ENCODE measurements around the gene HOXB9. TPM values are rescaled to one million over a fixed set of nuclear protein-coding genes. Genes with fewer than 3 reads are reported as not detected.

The HOXB9 gene
- total and polyA plus RNA-seq, 9 of the 15 experiments (the other 6 are each of a cell fraction or from before 2014, with no cell fraction given) = 3.1 to 196 (median 77.6) TPM

DNA sequence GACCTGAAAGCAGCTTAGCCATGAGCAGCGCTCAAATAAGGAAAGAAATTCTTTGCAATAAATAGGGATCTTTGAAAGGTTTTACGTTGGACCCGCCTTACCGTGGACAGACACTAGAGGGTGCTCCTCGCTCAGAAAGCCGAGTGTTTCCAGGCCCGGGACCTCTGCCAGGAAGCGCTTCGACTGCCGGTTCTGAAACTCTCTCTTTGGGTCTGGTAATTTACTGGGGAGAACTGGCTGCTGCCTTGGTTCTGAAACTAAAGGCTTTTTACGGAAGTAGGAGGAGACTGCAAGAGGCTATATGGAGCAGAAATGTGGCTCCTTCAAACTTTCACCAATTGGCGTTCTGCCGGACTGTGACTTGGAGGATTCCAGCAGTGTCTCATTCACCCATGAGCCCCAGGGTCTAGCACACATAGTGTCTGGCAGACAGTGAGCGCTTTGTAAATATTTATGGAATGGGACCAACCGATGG lies 45.6 kb upstream of the HOXB9 start (continued):
- TF ChIP-seq, protein P1, sequence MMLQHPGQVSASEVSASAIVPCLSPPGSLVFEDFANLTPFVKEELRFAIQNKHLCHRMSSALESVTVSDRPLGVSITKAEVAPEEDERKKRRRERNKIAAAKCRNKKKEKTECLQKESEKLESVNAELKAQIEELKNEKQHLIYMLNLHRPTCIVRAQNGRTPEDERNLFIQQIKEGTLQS (IDR thresholded peaks at IDR 0.05) = no peak
- TF ChIP-seq, protein P1 (CRISPR knock-in tag; conservative IDR thresholded peaks at IDR 0.05) = no peak
- TF ChIP-seq HLTF (IDR thresholded peaks at IDR 0.05) = no peak
- TF ChIP-seq ZNF75A (CRISPR knock-in tag; IDR thresholded peaks at IDR 0.05) = no peak
- TF ChIP-seq SAP30 (IDR thresholded peaks at IDR 0.05; ENCODE audit: borderline replicate concordance, insufficient read depth, low read depth, low read length, poor library complexity, severe bottlenecking) = no peak
- no peak for TF ChIP-seq SAFB (IDR thresholded peaks at IDR 0.05; ENCODE audit: borderline replicate concordance, low read depth, low read length)
- TF ChIP-seq MIER1 (IDR thresholded peaks at IDR 0.05; ENCODE audit: low read depth) = no peak
- no peak for TF ChIP-seq MBD2 (IDR thresholded peaks at IDR 0.05; ENCODE audit: borderline replicate concordance, low read depth)
- TF ChIP-seq HDAC3 (IDR thresholded peaks at IDR 0.05; ENCODE audit: borderline replicate concordance, partially characterized antibody) = no peak
- TF ChIP-seq, protein P2, sequence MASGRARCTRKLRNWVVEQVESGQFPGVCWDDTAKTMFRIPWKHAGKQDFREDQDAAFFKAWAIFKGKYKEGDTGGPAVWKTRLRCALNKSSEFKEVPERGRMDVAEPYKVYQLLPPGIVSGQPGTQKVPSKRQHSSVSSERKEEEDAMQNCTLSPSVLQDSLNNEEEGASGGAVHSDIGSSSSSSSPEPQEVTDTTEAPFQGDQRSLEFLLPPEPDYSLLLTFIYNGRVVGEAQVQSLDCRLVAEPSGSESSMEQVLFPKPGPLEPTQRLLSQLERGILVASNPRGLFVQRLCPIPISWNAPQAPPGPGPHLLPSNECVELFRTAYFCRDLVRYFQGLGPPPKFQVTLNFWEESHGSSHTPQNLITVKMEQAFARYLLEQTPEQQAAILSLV (tag; IDR thresholded peaks at IDR 0.05) = no peak
- TF ChIP-seq DNMT1 (IDR thresholded peaks at IDR 0.05) = no peak
- TF ChIP-seq, protein P3, sequence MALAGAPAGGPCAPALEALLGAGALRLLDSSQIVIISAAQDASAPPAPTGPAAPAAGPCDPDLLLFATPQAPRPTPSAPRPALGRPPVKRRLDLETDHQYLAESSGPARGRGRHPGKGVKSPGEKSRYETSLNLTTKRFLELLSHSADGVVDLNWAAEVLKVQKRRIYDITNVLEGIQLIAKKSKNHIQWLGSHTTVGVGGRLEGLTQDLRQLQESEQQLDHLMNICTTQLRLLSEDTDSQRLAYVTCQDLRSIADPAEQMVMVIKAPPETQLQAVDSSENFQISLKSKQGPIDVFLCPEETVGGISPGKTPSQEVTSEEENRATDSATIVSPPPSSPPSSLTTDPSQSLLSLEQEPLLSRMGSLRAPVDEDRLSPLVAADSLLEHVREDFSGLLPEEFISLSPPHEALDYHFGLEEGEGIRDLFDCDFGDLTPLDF (CRISPR knock-in tag; IDR thresholded peaks at IDR 0.05) = no peak
- TF ChIP-seq RBM34 (IDR thresholded peaks at IDR 0.05; ENCODE audit: borderline replicate concordance, insufficient read depth, low read length) = no peak
- TF ChIP-seq, protein P4, sequence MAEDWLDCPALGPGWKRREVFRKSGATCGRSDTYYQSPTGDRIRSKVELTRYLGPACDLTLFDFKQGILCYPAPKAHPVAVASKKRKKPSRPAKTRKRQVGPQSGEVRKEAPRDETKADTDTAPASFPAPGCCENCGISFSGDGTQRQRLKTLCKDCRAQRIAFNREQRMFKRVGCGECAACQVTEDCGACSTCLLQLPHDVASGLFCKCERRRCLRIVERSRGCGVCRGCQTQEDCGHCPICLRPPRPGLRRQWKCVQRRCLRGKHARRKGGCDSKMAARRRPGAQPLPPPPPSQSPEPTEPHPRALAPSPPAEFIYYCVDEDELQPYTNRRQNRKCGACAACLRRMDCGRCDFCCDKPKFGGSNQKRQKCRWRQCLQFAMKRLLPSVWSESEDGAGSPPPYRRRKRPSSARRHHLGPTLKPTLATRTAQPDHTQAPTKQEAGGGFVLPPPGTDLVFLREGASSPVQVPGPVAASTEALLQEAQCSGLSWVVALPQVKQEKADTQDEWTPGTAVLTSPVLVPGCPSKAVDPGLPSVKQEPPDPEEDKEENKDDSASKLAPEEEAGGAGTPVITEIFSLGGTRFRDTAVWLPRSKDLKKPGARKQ (CRISPR knock-in tag; IDR thresholded peaks at IDR 0.05) = 0 out of 2 replicates have a peak, but pooled peaks have one; percentile 79
- TF ChIP-seq, protein P5, sequence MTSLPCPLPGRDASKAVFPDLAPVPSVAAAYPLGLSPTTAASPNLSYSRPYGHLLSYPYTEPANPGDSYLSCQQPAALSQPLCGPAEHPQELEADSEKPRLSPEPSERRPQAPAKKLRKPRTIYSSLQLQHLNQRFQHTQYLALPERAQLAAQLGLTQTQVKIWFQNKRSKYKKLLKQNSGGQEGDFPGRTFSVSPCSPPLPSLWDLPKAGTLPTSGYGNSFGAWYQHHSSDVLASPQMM (CRISPR knock-in tag; IDR thresholded peaks at IDR 0.05) = no peak
- TF ChIP-seq RBM15 (IDR thresholded peaks at IDR 0.05; ENCODE audit: insufficient read depth, low read length) = no peak
- TF ChIP-seq NFIC (IDR thresholded peaks at IDR 0.05) = peak; percentile 87
- no peak for TF ChIP-seq SRSF9 (IDR thresholded peaks at IDR 0.05; ENCODE audit: borderline replicate concordance, low read depth, low read length)

Measured in K562 (cell line).